Kidney epithelial cell (primary cell): Measurements from ENCODE around the gene CADM2. TPM values are rescaled to one million over a fixed set of nuclear protein-coding genes. Genes with fewer than 3 reads are reported as not detected.
"Not testable (repeated sequence)": the region's sequence is repeated elsewhere in the genome, so short reads cannot be mapped to it uniquely, and the experiment has no call there.

Source experiments
- DNase-seq: peaks from one replicate; pipeline ENCODE4 v3.0.0-alpha.2; 2010; ENCODE audit warnings: low read depth
- H3K27me3 ChIP-seq: 2 replicates; pipeline ENCODE4 v1.6.0; 2011; ENCODE audit warnings: low read length; ENCODE audit not compliant: control insufficient read depth, insufficient read depth
- H3K36me3 ChIP-seq: 2 replicates; pipeline ENCODE4 v1.5.1; 2011; ENCODE audit warnings: low read length; ENCODE audit not compliant: control insufficient read depth, insufficient read depth
- H3K4me3 ChIP-seq: 2 replicates; pipeline ENCODE4 v1.5.1; 2011; ENCODE audit warnings: low read depth, mild to moderate bottlenecking, control low read depth, low read length
- total RNA-seq: library from RNA; depleted of rRNA; stranded (reverse); fragments of >200 nt; gene quantifications from 2 replicates; pipeline ENCODE4 v1.2.3, GENCODE V29; 2015
- TF ChIP-seq, protein P1 (sequence below): IDR thresholded peaks from 2 replicates; pipeline ENCODE4 v1.5.1; 2011; ENCODE audit warnings: mild to moderate bottlenecking, moderate library complexity, low read length, control low read depth, inconsistent platforms; ENCODE audit not compliant: insufficient read depth, poor library complexity, severe bottlenecking

Gene CADM2
- total RNA-seq, 1 donor from 2014 or later: 0.42 TPM

DNA sequence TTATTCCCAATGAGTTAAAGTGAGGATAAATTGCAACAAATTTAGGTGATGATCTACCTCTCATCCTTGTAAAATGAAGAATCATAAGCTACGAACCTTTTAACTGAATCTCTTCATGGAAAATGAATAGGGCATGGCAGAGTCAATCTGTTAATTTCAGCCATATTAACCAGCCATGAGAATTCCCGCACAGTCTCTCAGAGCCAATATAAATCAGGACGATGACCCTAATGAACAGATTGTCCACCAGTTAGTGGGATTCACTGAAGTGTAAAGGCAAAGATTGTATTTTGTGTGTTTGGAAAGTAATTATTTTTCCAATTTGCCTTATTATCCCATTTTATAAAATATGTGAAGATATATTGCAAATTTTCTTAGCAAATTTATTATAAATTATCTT, 183.8 kb downstream of the CADM2 start:
- H3K27me3 ChIP-seq: no peaks in the 10 kb centered on the region
- TF ChIP-seq, protein P1, sequence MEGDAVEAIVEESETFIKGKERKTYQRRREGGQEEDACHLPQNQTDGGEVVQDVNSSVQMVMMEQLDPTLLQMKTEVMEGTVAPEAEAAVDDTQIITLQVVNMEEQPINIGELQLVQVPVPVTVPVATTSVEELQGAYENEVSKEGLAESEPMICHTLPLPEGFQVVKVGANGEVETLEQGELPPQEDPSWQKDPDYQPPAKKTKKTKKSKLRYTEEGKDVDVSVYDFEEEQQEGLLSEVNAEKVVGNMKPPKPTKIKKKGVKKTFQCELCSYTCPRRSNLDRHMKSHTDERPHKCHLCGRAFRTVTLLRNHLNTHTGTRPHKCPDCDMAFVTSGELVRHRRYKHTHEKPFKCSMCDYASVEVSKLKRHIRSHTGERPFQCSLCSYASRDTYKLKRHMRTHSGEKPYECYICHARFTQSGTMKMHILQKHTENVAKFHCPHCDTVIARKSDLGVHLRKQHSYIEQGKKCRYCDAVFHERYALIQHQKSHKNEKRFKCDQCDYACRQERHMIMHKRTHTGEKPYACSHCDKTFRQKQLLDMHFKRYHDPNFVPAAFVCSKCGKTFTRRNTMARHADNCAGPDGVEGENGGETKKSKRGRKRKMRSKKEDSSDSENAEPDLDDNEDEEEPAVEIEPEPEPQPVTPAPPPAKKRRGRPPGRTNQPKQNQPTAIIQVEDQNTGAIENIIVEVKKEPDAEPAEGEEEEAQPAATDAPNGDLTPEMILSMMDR: no peak
- H3K36me3 ChIP-seq: no peaks in the 10 kb centered on the region
- DNase-seq: no peak
- H3K4me3 ChIP-seq: no peak overlapping the region

DNA sequence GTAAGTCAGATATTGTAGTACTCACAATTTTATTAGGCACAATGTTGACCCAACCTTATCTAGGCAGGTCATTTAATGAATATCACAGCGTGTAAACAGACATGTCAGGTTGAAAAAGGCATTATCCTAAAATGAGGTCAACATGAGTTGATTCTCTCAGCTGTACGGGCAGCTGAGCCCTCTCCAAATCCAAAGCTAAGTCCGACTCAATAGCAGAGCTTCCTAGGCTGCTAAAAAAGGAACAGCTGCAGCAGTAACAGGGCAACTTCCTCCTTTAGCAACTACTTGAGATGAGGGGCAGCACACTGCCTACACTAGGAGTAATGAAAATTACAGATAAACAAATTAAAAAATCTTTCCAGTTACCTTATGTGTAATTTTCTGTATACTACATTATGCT, 189.2 kb downstream of the CADM2 start:
- no peak overlapping the region for H3K4me3 ChIP-seq
- no peak for DNase-seq
- H3K27me3 ChIP-seq: no peaks in the 10 kb centered on the region
- no peaks in the 10 kb centered on the region for H3K36me3 ChIP-seq
- TF ChIP-seq, protein P1: no peak

DNA sequence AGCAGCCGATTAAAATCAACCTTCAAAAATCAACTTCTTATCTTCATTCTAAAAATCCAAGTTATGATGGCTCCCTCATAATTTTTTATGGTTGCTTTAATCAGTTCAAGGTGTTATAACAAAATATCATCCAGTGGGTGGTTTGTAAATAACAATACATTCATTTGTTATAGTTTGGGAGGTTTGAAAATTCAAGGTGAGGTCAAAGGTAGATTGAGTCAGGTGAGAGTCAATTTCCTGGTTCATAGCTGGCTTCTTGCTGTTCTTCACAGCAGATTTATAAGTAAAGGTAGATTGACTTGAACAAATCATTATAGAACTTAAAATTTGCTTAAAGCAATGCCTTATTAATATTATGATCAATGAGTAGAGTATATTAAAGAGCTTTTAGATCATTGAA, 192.8 kb downstream of the CADM2 start:
- Histone ChIP-seq H3K27me3 (no peaks in the 10 kb centered on the region), H3K4me3 (no peak overlapping the region), H3K36me3 (no peaks in the 10 kb centered on the region)
- TF ChIP-seq, protein P1: no peak
- no peak for DNase-seq

DNA sequence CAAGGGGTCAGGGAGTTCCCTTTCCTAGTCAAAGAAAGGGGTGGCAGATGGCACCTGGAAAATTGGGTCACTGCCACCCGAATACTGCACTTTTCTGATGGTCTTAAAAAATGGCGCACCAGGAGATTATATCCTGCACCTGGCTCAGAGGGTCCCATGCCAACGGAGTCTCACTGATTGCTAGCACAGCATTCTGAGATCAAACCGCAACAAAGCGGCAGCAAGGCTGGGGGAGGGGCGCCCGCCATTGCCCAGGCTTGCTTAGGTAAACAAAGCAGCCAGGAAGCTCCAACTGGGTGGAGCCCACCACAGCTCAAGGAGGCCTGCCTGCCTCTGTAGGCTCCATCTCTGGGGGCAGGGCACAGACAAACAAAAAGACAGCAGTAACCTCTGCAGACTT, 194.5 kb downstream of the CADM2 start:
- H3K36me3 ChIP-seq, H3K4me3 ChIP-seq, DNase-seq, H3K27me3 ChIP-seq: not testable (repeated sequence)

DNA sequence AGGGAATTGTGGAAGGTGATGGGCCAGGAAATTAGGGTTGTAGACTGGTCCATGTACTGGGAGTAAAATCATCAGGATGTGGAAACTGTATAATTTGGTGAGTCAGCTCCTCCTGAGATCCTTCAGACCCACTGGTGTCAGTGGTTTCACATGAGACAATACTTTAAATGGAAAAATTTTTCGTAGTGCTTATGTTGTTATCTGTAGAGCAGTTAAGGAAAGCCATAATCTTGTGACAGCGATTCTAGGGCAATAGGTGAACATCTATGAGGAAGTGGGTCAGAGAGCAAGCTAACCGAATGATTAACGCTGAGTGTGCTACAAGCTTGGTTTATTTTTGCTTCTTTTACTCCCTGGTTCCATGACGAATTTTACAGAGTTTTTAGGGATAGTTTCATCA, 200.6 kb downstream of the CADM2 start:
- Histone ChIP-seq H3K4me3 (no peak overlapping the region), H3K36me3 (no peaks in the 10 kb centered on the region), H3K27me3 (no peaks in the 10 kb centered on the region)
- no peak for DNase-seq
- TF ChIP-seq, protein P1: no peak

DNA sequence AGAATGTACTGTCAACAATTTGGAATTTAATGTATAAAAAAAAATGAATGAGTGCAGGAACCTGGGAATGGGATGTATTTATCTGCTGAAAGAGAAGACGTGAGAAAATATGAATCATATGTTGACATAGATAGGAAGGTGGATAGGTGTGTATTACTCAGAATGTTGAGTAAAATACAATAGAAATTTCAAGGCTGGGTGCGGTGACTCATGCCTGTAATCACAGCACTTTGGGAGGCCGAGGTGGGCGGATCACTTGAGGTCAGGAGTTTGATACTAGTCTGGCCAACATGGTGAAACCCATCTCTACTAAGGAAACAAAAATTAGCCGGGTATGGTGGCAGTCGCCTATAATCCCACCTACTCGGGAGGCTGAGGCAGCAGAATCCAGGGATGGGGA, 202.8 kb downstream of the CADM2 start:
- DNase-seq: no peak
- Histone ChIP-seq H3K27me3 (no peaks in the 10 kb centered on the region), H3K4me3 (no peak overlapping the region), H3K36me3 (no peaks in the 10 kb centered on the region)
- TF ChIP-seq, protein P1: no peak
